HG03432 (cell line): ENCODE results near the gene TNFSF18.
"Not testable (repeated sequence)": the region's sequence is repeated elsewhere in the genome, so short reads cannot be mapped to it uniquely, and the experiment has no call there.

Experiments used
- ATAC-seq: cut with Tn5 transposase; IDR thresholded peaks from one replicate; pipeline ENCODE4 v1.9.1; 2021; ENCODE audit warnings: mild to moderate bottlenecking, moderate library complexity; ENCODE audit not compliant: unreplicated experiment

The TNFSF18 gene

GRCh38 chr1:173050865-173051264 is at the start of gene TNFSF18:
Gene TNFSF18, minus strand, starts transcription at chr1:173050941. Its CDS starts 45 bp downstream, at chr1:173050896.
- no peak for ATAC-seq

- ATAC-seq: no peak
Measured at GRCh38 chr1:173099166-173099565, 48.4 kb upstream of the TNFSF18 start.

- ATAC-seq: no peak
Measured at GRCh38 chr1:173098117-173098516, 47.4 kb upstream of the TNFSF18 start.

GRCh38 chr1:173097001-173097400 is 46.3 kb upstream of the TNFSF18 start:
- ATAC-seq: no peak

GRCh38 chr1:173095632-173096031 is 44.9 kb upstream of the TNFSF18 start:
- ATAC-seq: no peak

GRCh38 chr1:173094541-173094940 is 43.8 kb upstream of the TNFSF18 start:
- ATAC-seq: no peak

- ATAC-seq: no peak
Measured at GRCh38 chr1:173093691-173094445, 43.1 kb upstream of the TNFSF18 start.

GRCh38 chr1:173084292-173084691 is 33.6 kb upstream of the TNFSF18 start:
- ATAC-seq: no peak

- no peak for ATAC-seq
Measured at GRCh38 chr1:173082913-173083312, 32.2 kb upstream of the TNFSF18 start.

- ATAC-seq: not testable (repeated sequence)
Measured at GRCh38 chr1:173074217-173074616, 23.5 kb upstream of the TNFSF18 start.

GRCh38 chr1:173064011-173064410 is 13.3 kb upstream of the TNFSF18 start:
- ATAC-seq: no peak

- no peak for ATAC-seq
Measured at GRCh38 chr1:173063171-173063570, 12.4 kb upstream of the TNFSF18 start.

GRCh38 chr1:173062150-173062938 is 11.6 kb upstream of the TNFSF18 start:
- no peak for ATAC-seq

- no peak for ATAC-seq
Measured at GRCh38 chr1:173058556-173058955, 7.8 kb upstream of the TNFSF18 start.

GRCh38 chr1:173057984-173058383 is 7.2 kb upstream of the TNFSF18 start:
- no peak for ATAC-seq

GRCh38 chr1:173056365-173056764 is 5.6 kb upstream of the TNFSF18 start:
- ATAC-seq: no peak

GRCh38 chr1:173052681-173053196 is 2.0 kb upstream of the TNFSF18 start:
- no peak for ATAC-seq

GRCh38 chr1:173049322-173049633 is 1.5 kb downstream of the TNFSF18 start:
- no peak for ATAC-seq

- ATAC-seq: no peak
Measured at GRCh38 chr1:173048621-173049321, 2.0 kb downstream of the TNFSF18 start.

- ATAC-seq: no peak
Measured at GRCh38 chr1:173044656-173045055, 6.1 kb downstream of the TNFSF18 start.

- no peak for ATAC-seq
Measured at GRCh38 chr1:173043253-173043652, 7.5 kb downstream of the TNFSF18 start.
